SW 1271 (cell line): Measurements from ENCODE around the gene IL6ST.

ENCODE experiments used
- DNase-seq, 2 experiments: peaks; one replicate each; lab custom pipeline; 2025; lab: John Stamatoyannopoulos, UW

The IL6ST gene

DNA sequence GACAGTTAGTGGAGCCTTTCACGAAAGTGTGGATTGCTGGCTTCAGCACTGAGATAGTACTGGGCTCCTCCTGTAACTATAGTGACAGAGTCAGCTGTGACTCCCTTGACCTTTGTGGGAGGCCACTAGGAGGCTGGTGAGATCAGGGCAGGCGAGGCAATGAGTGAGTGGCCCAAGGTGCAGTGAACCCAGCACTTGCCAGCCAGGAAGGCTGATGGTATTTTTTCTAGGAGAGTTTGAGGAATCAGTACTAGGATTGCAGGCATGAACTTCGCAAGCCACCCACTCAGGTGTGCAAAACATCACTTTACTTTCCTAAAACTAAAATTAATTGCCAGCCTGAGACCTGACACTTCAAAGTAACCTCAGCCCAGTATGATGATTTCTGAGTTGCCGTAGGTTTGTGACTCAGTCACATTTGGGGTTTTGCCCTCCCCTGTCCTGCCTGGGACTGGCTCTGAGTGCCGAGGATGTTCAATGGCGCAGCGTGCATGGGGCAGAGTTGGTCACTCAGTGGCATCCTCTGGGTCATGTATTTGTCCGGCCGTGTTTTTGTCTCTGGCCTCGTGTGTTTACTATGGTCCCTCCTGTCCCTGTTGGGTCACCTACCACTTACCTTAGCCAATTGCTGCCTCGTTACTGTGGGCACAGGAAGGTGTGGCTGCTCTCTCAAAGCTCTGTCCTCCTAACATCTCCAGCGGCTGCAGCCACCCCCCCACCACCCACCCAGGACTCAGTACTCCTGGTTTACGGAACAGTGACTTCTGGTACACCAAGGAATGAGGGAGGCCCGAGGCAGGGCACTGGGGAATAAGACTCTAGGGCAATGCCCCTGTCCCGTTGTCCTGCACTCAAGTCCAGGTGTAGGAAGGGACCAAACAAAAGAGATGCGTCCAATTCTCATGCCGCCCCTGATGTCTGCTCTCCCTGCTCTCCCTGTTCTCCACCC is 76.4 kb downstream of the IL6ST start:
- DNase-seq, result no peak

DNA sequence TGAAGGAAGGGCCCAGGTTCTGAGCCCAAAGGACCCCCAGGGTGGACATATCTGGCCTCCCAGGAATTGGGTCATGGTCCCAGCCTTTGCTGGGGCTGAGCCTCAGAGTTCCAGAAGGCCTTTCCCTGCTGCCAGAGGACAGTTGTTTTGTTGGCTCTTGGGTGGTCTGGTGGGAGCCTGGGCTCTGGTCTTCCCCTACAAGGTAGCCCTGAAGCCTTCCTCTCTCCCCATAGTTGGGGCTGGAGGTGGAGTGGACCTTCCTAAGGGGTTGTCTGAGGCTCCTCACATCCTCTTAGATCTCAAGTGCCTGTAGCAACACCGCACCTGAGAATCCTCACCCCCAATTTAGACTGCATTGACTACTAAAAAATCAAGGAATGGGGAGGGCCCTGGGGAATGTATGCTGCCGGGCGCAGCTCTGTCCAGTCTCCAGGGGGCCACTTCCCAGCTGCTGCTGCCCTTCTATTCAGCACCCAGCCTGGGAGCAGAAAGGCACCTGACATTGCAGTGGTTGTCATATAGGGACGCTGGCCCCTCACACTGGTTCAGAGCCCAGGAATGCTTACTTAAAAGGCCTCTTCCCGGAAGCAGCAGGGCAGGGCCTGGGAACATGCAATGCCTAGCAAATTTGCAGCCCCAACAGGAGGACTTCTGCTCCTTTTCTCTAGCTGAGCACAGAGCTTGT is 77.2 kb downstream of the IL6ST start:
- no peak for DNase-seq

DNA sequence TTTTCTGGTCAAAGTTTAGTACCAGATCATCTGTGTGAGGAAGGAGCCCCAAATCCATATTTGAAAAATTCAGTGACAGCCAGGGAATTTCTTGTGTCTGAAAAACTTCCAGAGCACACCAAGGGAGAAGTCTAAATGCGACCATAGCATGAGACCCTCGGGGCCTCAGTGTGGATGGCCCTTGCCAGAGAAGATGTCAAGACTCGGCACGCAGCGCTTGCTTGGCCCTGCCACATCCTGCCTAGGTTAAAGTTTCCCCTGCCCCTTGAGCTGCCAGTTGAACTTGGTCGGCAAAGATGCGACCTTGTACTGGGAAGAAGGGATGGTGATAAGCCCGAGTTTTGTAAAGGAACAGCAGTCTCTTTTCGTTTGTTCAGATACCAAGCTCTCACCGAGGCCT is 77.8 kb downstream of the IL6ST start:
- DNase-seq, result no peak

DNA sequence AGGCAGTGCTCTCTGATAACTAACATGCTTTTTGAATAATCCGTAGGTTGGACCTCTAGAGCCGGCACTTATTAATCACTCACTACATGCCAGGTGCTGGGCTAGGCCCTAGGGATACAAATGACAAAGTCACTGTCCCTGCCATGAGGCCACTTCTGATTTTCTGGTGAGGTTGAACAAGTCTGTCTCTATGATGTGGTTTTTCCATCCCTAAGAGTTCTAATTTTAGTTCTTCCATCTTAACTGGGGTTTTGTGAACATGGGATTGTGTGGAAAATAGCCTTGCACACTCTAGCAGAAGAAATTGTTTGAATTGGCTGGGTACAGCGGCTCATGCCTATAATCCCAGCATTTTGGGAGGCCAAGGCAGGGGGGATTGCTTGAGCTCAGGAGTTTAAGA is 79.0 kb downstream of the IL6ST start:
- DNase-seq, result no peak

DNA sequence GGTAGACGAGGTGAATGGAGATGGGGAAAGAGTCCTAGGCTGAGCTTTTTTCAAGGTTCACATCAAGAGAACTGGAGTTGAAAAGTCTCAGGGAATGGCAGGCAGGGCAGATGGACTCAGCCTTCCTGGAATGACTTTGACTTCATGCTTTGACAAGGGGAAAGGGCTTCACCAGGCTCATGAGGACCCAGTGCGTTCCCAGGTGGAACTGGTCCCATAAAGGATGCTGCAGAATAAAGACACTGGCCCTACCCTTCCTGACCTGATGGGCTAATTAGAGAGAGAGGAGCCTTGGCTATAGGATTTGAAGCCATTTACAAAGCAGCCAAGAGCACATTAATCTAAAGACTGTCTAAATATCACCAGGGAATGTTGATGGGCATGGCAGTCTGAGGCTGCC is 79.8 kb downstream of the IL6ST start:
- DNase-seq, result no peak

DNA sequence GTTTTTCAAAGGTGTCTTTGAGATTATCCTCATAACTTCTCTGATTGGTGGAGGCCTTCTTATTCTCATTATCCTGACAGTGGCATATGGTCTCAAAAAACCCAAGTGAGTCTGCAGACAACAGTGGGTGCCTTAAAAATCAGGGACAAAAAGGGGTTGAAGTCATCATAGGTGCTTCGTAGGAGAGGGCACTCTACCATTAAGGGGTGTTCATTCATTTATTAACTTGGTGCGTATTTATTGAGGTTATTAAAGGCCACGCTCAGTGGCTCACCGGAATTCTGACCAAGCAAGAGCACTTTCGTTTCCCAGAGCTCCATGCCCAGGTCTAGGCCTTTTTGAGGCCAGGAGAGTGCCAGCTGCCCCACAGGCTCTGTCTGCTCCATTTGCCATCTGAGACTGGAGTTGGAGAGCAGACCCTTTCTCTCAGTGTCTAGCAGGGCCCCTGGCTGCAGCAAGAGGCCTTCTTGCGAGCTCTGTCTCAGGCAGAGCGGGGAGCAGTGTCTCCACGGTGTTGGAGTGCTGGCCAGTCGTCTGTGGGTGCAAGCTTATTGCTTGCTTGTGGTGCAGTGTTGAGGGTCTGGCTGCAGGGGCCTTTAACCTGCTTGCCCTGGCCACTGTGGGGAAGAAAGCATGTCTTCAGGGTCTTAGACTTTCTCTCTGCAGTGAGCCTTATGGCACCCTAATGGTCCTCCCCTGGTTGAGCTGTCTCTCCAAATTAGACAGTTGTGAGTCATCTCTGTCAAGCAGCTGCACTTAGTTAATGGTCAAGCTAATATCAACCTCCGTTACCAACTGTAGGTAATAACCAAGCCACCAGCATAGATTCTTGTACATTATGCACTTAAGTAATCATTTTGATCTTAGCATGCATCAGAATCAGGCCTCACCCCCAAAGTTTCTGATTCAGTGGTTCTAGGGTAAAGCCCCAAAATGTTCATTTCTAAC is 81.0 kb downstream of the IL6ST start:
- DNase-seq, result no peak

DNA sequence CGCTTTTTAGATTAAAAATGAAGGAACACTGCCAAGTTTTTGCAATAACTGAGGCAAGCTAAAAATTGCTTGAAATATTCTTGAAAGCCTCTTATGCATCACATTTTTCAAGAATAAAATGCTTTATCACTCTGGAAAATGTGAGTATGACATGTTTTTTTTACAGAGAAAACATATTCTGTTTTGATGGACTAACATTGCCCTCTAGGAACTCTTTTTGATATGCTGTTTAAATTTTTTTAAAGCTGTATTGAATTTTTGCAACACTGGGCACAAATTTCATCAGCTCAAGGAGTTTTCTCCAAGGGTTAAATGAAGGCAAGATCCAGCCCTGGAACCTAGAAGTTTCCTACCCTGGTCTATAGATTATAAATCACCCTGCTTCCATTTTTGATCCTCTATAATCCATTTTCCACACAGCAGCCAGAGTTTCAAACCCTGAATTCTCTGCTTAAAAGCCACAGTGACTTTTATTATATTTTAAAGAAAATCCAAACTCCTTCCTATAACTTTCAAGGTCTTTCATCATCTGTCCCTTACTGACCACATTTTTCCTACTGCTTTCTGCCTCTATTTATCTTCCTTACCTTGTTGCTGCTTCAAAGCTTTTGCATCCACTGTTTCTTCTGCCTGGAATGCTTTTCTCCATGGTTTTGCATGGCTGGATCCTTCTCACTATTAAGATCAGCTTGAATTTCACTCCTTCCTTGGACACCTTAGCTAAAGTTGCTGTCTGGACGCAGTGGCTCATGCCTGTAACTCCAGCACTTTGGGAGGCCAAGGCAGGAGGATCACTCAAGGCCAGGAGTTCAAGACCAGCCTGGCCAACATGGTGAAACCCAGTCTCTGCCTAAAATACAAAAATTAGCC is 82.7 kb downstream of the IL6ST start:
- DNase-seq, result no peak

DNA sequence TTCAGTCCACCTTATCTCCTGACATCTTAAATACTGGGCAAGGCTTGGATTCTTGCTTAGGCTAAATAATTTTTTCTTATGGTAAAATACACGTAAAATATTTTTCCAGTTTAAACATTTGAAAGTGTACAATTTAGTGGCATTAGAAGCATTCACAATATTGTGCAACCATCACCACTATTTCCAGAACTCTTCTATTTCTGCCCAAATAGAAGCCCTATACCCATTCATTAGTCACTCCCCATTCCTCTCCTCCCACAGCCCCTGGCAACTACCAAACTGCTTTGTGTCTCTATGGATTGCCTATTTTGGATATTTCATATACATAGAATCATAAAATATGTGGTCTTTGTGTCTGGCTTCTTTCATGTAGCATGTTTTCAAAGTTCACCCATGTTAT is 86.0 kb downstream of the IL6ST start:
- DNase-seq, result no peak

DNA sequence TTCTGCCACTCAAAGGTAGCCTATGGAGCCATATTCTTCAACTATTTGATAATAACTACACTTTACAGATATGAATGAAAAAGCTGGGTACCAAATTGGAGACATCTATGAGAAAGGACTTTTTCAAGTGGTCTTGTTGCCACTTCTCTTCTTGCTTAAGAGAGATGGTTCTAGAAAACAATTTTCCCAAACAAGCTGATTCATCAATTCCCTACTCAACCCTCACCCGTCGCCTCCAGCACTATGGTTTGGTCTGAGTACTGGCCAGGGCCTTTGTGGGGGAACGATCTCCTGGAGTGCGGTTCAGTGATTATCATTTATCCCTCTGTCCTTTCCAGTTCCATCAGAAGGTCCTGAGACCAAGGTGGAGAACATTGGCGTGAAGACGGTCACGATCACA is 86.8 kb downstream of the IL6ST start:
- DNase-seq, result no peak

DNA sequence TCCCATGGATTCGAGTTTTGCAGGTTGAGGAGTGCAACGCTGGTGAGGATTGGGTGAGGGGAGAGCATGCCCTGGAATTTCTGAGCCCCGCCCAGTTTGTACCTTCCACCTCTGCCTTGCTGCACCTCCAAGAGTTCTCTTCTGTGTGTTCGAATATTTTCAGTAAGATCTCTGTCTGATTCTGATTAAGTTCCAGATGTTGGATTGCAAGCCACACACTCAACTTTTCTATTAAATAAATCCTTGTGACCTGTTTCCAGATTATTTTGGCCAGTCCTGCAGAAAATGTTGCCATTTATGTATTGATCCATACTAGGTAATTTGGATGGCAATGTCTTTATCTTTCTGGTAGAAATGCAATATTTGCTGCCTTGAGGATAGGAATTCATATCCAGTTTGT is 89.5 kb downstream of the IL6ST start:
- DNase-seq, result no peak

DNA sequence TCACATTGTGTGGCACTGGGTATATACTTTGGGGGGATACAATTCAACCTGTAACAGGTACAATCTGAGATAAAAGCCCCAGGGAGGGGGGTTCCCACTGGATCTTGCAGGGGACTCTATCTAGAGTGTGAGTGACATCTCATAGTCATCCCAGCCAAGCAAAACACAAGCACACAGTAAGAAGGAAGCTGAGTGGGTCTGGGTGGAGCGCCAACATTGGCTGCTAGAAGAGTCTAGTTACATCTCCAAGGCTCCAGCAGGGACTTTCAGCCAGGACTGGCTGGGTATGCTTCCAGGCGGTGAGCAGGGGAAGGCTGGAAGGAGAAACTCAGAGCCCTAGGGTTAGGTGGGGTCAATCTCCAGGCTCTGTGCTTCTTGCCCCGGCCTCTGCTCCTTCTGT is 90.6 kb downstream of the IL6ST start:
- no peak for DNase-seq

DNA sequence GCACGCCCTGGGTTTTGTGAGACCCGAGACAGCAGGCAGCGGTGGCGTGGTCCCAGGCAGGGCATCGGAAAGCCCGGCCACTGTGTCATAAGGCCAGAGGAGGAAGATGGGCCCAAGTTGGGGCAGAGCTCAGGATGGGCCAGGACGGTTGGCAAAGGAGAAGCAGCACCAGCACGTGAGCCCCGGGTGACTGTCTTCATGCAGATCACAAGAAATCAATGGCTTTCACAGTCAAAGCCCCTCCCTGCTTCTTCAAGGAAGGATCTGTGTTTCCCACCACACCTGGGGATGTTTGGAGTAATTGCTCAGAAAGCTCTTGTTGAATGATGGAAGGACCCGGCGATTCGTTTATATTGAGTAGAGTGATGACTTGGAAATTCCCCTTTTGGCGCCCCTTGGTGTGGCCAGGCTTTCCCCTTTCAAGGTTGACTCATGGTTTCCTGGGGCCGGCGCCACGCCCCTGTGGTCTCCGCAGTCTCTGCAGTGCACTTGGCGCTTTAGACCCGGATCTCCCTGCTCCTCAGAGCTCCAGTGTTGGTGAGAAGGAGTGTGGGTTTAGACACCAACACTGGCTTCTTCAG is 91.6 kb downstream of the IL6ST start:
- DNase-seq, result no peak

DNA sequence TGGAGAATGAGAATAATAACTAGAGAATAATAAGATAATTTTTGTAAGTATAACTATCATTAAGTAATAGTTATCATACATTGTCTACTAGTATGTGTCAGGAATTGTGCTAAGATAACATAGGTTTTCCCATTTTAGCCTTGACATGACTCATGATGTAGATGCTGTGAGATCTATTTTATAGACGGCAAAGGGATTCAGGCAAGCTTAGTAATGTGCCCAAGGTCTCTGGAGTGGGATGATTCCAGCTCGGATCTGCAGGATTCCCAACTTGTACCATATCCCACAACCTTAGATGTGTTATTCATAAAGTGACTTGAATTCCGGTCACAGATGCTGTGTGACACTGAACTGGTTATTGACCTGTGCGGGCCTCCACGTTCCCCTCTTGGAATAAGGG is 92.1 kb downstream of the IL6ST start:
- DNase-seq, result no peak

DNA sequence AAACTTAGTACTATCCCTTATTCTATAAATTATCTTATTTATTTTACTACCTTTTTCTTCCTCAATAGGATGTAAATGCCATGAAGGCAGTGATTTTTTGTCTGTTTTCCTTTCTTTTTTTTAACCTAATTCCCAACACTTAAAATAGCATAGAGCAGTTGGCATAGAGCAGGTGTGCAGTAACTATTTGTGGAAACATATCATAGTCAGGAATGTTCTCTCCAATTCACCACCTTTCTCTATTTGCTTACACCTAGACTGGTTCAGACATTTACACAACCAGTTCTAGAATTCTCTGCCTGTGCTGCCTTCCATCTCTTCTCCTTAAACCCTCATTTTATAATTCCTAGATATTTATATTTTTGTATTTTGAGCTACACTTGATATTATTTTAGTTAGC is 94.0 kb downstream of the IL6ST start:
- DNase-seq, result no peak

DNA sequence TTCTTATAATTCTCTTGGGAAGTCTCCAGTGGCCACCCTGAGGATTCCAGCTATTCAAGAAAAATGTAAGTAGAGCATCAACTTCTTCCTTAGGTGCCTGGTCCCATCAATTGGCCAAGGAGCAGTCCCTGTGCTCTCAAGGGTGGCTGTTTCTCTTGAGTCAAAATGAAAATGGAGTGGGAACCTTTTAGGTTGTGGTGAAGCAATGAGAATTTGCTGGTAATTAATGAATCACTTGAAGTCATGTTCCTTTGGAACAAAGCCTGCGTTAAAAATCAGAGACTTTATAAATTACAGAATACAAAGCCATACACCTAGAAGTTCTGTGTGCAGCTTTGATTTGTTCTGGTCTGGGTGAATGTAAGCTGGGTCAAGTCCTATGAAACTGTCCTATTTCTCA is 94.7 kb downstream of the IL6ST start:
- DNase-seq, result no peak

DNA sequence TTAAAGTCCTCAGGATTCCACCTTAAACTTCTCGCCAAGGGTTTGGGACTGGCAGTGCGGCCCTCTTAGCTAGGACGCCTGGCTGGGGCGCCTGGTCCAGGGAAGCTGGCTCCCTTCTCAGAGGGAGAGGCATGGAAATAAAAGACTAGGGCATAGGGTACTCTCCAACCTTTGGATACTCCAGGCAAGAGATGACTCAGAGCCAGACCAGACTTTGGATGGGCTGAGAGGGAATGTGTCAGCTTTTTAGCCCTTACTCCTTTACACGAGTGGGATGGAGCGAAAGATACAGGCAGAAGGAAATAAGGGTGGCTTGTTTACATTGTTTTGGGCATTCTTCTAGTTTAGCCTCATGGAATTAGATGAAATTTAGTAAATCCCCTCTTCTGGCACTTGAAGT is 95.4 kb downstream of the IL6ST start:
- DNase-seq, result no peak

DNA sequence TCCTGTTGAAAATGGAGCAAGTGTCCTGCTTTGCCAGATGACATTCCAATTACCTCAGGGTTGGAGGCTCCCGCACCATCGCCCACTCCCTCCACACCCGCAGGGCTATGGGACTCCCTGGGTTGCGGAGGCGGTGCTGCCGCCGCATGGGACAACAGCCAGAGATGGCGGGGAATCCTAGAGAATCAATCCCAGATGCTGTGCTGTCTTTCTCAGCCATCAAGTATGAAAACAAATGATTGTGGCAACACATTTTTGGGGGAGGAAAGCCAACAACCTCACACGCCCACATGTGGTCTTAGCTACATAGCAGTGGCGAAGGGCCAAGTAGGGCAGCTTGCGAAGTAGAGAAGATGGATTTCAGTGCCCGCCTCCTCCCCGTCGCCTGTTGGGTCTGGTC is 96.9 kb downstream of the IL6ST start:
- DNase-seq, result no peak

DNA sequence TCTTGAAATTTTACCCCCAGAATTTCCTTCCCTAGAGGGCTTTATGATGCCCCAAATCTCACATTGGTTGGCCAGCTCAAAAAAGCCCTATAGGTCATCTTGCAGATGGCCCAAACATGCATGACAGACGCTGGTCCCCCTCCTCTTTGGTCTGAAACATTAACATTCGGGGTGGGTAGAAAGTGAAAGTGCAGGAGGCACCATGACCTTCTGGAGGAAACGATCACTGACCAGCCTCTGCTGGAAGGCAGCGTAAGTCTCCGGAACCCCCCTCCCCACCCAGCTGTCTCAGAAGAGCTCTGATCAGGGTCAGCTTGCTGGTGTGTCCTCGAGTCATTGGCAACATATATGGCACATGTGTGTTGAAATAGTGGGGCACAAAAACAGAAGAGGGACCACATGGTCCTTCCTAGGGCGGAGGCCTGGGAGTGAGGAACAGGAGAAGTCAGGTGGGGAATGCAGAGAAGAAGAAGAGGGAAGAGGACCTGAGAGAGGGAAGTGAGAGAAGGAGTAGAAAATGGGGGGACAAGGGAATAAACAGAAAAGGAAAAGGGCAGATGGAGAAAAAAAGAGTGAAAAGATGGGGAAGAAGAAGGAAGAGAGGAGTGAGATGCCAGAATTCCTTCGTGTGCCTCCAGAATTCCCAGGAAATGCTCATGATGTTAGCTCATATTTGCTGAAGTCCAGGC is 97.4 kb downstream of the IL6ST start:
- DNase-seq, result no peak

DNA sequence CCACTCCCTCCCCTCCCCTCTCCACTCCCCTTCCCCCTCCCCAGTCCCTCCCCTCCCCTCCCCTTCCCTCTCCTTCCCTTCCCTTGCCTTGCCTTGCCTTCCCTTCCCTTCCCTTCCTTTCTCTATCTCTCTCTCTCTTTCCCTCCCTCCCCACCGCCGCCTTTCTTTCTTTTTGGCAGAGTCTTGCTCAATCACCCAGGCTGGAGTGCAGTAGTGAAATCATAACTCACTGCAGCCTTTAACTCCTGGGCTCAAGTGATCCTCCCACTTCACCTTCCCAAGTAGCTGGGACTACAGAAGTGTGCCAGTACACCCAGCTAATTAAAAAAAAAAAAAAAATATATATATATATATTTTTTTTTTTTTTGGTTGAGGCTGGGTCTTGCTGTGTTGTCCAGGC is 98.1 kb downstream of the IL6ST start:
- no peak for DNase-seq

DNA sequence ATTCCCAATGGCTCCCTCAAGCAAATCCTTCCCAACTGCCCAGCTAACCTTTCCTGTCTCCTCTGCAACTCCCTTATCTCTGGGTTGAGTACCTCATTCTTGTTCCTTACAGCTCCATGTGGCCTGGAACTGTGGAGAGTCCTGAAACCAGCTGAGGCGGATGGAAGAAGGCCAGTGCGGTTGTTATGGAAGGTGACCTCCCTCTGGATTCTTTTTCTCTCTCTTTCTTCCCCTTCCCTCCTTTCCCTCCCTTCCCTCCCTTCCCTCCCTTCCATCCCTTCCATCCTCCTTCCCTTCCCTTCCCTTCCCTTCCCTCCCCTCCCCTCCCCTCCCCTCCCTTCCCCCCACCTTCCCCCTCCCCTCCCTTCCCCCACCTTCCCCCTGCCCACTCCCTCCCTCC is 98.5 kb downstream of the IL6ST start:
- DNase-seq, result no peak
